DMS53 treated with DMSO at 0.1 percent for 48 hours (cell line): ENCODE measurements around the gene EPHA1.

Experiments used
- DNase-seq: peaks from one replicate; lab custom pipeline; 2025; ENCODE audit not compliant: unreplicated experiment; lab: John Stamatoyannopoulos, UW

Gene EPHA1

GRCh38 chr7:143390104-143390772, 18.4 kb downstream of the EPHA1 start:
- no peak for DNase-seq

DNA sequence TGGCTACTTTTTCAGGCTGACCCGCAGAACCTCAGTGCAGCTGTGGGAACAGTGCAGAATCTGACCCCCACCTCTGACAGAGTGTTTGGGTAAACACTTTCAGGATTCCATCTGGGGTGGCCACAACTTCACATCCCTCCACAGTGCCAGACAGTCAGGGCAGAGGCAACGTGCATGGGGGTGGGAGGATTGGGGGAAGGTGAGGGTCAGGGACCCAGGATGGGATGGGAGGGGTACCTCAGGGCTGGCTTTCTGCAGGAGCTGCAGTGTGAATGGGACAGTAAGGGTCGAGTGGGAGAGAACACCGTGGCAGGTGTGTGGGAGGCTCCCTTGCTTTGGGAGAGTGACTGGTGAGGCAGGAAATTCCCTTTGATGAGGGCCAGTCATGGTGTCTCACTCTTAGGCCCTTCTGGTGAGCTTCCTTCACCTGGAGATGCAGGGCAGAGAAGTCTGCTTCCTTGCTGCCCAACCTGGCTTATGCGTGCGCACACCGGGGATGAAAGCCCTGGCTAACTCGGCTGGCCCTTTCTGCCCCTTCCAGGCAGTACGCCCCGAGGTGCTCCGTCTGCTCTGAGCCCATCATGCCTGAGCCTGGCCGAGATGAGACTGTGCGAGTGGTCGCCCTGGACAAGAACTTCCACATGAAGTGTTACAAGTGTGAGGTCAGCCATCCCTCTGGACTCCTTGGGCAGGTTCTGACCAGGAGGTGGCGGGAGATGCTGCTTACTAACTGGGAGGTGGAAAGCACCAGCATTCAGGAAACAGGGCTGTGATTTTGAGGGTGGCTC, 19.1 kb downstream of the EPHA1 start:
- DNase-seq = no peak

GRCh38 chr7:143388491-143389101, 20.1 kb downstream of the EPHA1 start:
- no peak for DNase-seq

GRCh38 chr7:143388051-143388450, 20.6 kb downstream of the EPHA1 start:
- no peak for DNase-seq

DNA sequence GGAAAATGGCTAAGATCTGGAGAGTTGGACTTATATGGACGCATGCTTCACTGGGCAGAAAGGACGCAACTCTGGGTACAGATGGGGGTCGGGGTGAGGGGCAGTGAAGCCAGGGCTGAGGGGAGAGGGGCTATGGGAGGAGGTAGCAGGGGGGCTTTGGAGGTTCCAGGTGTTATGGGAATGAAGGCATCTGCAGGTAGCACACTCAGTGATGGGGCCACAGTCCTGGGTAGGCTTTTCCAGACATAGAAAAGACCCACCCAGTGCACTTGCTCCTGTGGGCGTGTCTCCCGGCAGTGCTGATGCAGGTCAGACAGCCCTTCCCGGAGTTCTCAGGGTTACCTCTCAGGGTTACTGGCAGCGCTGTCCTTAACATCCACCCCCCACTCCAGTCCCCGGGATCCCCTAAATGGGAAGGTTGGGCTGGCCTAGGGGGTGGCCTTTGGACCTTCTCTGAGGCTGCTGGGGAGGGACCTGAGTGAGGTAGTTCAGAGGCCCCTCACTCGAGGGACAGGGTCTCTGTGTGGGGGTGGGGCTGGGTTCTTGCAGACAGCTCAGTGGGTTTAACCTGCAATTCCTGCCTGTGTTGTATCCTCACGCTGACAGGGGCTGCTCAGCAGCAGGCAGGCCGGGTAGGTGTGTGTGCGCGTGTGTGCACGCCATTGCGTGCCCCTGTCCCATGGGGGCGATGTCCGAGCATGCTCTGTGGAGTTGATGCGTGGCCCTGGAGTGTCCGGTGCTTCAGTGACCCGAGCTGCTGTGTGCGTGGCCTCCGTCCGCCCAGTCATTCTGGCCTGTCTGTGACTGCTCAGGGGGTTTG, 21.3 kb downstream of the EPHA1 start:
- no peak for DNase-seq

DNA sequence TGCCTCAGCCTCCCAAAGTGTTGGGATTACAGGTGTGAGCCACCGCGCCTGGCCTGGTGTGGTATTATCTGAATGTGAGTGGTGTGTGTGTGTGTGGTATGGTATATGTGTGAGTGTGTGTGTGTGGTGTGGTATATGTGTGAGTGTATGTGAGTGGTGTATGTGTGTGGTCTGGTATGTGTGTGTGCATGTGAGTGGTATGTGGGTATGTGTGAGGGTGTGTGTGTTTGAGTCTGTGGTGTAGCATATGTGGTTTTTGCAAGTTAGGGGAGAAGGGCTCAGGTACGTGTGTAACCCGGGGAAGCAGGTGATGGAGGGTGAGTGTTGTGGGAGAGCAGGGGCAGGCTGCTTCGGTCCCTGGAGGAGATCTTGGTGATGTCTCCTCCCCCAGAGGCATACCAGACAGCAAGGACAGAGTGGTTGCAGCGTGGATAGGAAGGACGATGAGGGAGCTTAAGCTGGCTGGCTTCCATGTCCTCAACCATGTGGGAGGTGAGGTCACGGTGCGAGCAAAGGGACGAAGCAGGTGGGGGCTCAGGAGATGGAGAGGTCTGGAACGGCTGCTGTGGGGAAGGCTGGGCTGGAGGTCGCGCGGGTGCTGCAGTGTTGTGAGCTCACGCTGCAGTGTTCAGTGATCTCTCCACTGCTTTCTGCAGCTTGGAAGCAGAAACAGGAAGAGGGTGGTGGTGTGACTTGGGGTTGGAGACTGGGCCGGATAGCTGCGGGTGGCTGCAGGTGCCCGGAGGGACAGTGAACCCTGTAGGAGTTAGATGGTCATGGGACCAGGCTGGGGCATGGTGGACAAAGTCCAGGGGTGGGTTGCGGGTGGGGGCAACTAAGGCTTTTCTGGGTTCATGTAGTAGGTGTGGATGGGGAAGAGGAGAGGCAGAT, 22.5 kb downstream of the EPHA1 start:
- DNase-seq = no peak

GRCh38 chr7:143384661-143385631, 23.7 kb downstream of the EPHA1 start:
- no peak for DNase-seq

- DNase-seq = no peak
Measured at GRCh38 chr7:143384148-143384547, 24.5 kb downstream of the EPHA1 start.

DNA sequence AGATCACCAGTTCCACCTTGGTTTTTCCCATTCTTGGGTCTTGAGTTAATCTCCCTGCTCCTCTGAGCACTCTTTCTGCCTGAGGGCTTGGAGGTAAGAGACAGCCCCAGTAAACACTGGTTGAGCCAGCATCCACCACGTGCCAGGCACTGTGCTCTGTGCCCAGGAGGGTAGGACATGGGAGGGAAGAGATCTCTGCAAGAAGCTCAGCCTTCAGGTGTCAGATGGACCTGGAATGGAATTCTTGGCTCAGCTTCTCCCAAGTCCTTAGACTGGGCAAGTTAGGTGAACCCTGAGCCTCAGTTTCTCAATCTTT, 25.1 kb downstream of the EPHA1 start:
- DNase-seq = no peak

DNA sequence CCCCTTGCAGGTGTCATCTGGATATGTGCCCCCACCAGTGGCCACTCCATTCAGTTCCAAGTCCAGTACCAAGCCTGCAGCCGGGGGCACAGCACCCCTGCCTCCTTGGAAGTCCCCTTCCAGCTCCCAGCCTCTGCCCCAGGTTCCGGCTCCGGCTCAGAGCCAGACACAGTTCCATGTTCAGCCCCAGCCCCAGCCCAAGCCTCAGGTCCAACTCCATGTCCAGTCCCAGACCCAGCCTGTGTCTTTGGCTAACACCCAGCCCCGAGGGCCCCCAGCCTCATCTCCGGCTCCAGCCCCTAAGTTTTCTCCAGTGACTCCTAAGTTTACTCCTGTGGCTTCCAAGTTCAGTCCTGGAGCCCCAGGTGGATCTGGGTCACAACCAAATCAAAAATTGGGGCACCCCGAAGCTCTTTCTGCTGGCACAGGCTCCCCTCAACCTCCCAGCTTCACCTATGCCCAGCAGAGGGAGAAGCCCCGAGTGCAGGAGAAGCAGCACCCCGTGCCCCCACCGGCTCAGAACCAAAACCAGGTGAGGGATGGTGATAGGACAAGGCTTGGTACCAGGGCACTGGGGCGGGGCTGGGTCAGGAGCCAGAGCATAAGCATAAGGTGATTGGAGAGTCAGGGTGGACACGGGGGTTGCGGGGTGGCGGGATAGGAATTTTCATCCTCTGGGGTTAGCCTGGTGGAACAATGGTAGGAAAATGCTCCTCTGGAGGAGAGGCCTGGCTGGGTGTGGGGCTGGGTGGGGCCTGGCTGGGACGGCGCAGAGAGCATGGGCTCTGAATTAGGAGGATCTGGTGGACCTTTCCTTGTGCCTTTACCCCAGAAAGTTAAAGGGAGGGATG, 25.6 kb downstream of the EPHA1 start:
- DNase-seq = no peak

DNA sequence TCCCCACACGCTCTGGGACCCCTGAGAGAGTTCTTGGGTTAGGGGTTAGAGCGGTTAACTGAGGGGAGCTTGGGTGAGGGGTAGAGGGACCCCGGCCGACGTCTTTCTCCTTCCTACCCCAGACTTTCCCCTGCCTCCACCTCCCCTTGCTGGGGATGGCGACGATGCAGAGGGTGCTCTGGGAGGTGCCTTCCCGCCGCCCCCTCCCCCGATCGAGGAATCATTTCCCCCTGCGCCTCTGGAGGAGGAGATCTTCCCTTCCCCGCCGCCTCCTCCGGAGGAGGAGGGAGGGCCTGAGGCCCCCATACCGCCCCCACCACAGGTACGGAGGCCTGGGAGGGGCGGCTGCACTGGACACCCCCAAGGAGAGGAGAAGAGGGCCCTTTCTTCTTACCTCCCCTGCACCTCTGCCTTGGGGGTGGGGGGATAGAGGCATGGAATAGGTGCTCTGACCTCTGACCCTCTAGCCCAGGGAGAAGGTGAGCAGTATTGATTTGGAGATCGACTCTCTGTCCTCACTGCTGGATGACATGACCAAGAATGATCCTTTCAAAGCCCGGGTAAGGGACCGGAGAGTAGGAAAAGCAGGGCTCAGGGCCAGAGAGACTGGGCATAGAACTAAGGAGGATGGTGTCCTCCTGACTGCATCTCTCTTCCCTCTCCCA, 26.4 kb downstream of the EPHA1 start:
- DNase-seq = no peak

- no peak for DNase-seq
Measured at GRCh38 chr7:143381427-143382125, 27.1 kb downstream of the EPHA1 start.

DNA sequence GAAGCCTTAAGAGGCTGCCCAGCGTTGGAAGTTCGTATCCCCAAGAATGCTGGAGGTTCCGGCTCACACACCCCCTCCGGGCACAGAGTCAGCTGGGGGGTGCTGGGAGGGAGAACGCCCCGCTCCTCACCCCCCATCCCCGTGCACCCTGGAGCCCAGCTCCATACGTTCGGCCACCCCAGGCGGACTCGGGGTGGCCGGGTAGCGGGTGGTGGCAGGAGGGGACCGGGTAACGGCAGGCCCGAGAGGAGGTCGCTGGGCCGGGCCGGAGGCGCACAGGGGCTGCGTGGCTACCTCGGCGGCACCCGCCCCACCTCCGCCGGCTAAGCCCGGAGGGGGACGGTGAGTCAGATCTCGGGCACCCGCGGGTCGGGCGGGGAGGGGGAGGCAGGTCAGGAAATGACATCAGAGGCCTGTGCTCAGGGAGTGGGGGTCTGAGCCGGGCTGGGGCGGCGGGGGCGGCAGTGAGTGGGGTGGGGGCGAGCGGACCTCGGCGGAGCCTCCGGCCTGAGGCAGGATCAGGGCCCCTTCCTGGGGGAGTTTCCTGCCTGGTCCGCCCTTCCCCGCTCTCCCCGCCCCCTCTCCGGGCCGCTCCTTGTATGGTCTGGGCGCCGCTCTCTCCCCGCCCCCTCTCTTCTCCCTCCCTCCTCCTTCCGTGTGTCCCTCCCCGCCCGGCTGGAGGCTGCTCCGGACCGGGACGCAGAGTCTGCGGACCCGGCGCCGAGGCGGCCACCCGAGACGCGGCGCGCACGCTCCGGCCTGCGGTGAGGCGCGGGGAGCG, 27.8 kb downstream of the EPHA1 start, which contains the start of gene ZYX:
Gene ZYX, plus strand, starts transcription at position 700 of the 781 bp plus-strand sequence. CDS start 227 bp downstream, outside the sequence.
- DNase-seq = peak; percentile 87

- peak; percentile 79 for DNase-seq
Measured at GRCh38 chr7:143380260-143380645, 28.4 kb downstream of the EPHA1 start.

DNA sequence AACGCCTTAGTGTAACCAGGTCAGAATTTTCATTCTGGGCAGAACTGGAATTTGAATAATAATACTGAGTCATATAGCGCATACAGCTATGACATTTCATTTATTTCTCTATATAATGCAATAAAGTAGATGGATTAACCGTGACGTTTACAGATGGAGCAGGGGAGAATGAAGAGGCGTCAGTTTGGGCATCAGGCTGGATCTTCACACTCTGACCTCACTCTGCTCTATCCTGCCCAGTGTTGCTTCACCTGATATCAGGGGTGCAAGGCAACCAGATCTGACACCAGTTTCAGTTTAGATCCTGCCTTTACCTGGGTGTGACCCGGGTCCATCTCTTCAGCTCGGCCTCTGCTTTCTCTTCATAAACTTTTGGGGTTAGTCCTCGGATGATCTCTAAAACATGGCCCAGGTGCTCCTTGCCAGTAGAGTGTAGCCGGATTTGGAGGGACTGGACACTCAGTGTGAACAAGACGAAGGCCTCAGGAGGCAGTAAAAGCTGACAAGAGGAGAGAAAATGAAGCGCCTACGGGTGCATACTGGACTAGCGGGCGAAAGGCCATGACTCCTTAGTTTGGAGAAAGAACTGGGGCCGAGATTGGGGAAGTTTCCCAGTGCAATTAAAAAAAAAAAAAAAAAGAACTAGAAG, 28.9 kb downstream of the EPHA1 start:
- DNase-seq = no peak

DNA sequence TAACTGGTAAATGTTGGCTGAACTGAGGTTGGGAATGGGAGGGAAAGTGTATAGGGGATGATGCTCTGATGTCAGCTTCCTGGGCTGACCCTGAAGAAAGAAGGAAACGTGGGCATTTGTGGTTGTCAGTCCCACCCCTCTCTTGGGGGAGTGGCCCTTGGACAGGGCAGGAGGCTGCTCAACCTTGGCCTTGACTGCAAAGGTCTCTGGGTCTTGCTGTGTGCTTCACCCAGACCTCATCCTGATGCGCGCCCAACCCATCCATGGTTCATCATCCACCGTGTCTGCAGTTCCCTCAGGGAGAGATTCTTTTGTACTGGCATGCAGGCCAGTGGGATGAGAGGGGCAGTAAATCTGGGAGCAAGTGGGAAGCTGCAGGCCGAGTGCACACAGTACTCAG, 32.3 kb downstream of the EPHA1 start:
- no peak for DNase-seq
